ENCODE results near the gene RFX8. TPM values are rescaled to one million over a fixed set of nuclear protein-coding genes. Genes with fewer than 3 reads are reported as not detected.

The RFX8 gene
- total and polyA plus RNA-seq, 2 of the 8 experiments (the other 6 are each of a cell fraction or from before 2014, with no cell fraction given) = 0.60 to 0.97 TPM

- no peak overlapping the region for H3K4ac ChIP-seq (replicated peaks; ENCODE audit: insufficient read length, low read depth, low read length)
- no peaks in the 10 kb centered on the region for H3K79me1 ChIP-seq (ENCODE audit: low read depth, low read length)
- no peak overlapping the region for H4K91ac ChIP-seq (replicated peaks; ENCODE audit: insufficient read length, low read length)
- no peak overlapping the region; a peak in 2 of 7 replicates for H3K9ac ChIP-seq (replicated peaks in 1 of 4; ENCODE audit: extremely low read depth in 1 of 4, low read depth in 3 of 4, low read length in 3 of 4)
- no peaks in the 10 kb centered on the region for H3K27me3 ChIP-seq (replicated peaks in 1 of 4; ENCODE audit: control insufficient read depth in 3 of 4, extremely low read depth in 1 of 4, insufficient read depth in 3 of 4, low read length in 3 of 4)
- peak overlapping the region; percentile 81 for H2AFZ ChIP-seq (ENCODE audit: low read length)
- no peaks in the 10 kb centered on the region for H3K79me2 ChIP-seq (ENCODE audit: control insufficient read depth in 1 of 2, insufficient read depth in 2 of 2, low read length in 2 of 2)
- H3K23me2 ChIP-seq (ENCODE audit: low read depth, low read length) = no peaks in the 10 kb centered on the region
- no peaks in the 10 kb centered on the region for H4K20me1 ChIP-seq (replicated peaks in 1 of 2; ENCODE audit: control insufficient read depth in 1 of 2, insufficient read depth in 2 of 2, low read length in 2 of 2)
- no peak overlapping the region for H3K27ac ChIP-seq (ENCODE audit: low read depth, low read length)
- no peak overlapping the region for H3K56ac ChIP-seq (replicated peaks; ENCODE audit: insufficient read length, low read depth, low read length)
- no peak overlapping the region; a peak in 1 of 8 replicates for H3K4me3 ChIP-seq (ENCODE audit: extremely low read depth in 1 of 4, insufficient read depth in 2 of 4, low read depth in 3 of 4, low read length in 4 of 4)
- FAIRE-seq = no peak
- ChIA-PET POLR2A (ENCODE audit: partially characterized antibody) (interaction anchor here (0.7 kb wide), 1 partner anchor 261 kb away, joined by 3 read pairs; no protein-coding TSS in a partner anchor), CTCF (ENCODE audit: partially characterized antibody) (interaction anchor here (0.5 to 0.8 kb wide), 3 partner anchors 17 to 291 kb away, joined by 3 read pairs; no protein-coding TSS in a partner anchor)
- DNase-seq (ENCODE audit: low read depth in 1 of 2, low spot score in 2 of 2) = peak in 1 of 2 experiments; percentile 76
- no peak overlapping the region for H2BK20ac ChIP-seq (ENCODE audit: low read length)
- H3K23ac ChIP-seq (ENCODE audit: insufficient read length) = no peak overlapping the region
- peaks cover 0 to 4% (median 1%) of the 10 kb centered on the region in 4 experiments; a peak in 3 of 7 replicates for H3K4me1 ChIP-seq (replicated peaks in 1 of 4; ENCODE audit: control insufficient read depth in 3 of 4, insufficient read depth in 4 of 4, low read length in 3 of 4)
- H3K18ac ChIP-seq (ENCODE audit: extremely low read depth, low read length) = peak overlapping the region; percentile 48
- no peaks in the 10 kb centered on the region for H3K36me3 ChIP-seq (ENCODE audit: control insufficient read depth in 2 of 4, insufficient read depth in 4 of 4, low read length in 3 of 4)
- H3K9me3 ChIP-seq (ENCODE audit: insufficient read depth in 2 of 2, low read depth in 1 of 2, low read length in 1 of 2) = no peaks in the 10 kb centered on the region
- H2BK15ac ChIP-seq (ENCODE audit: low read length) = no peak overlapping the region
- H4K5ac ChIP-seq (ENCODE audit: insufficient read length, low read depth, low read length) = no peak overlapping the region
- H3K14ac ChIP-seq (ENCODE audit: insufficient read length) = no peak overlapping the region
- peak overlapping the region; percentile 69 for H2BK120ac ChIP-seq (replicated peaks; ENCODE audit: low read depth, low read length)
- peak overlapping the region; percentile 63 for H4K8ac ChIP-seq (ENCODE audit: extremely low read depth, insufficient read depth, low read length)
- H2AK5ac ChIP-seq (ENCODE audit: low read depth, low read length) = no peak overlapping the region
- 0 out of 2 replicates have a peak overlapping the region, but pooled peaks have one; percentile 2 for H2BK12ac ChIP-seq (ENCODE audit: low read depth, low read length)
- no peak for TF ChIP-seq RBBP5 (IDR thresholded peaks at IDR 0.05; ENCODE audit: borderline replicate concordance, low read depth, low read length)
- no peak for TF ChIP-seq SIRT6 (IDR thresholded peaks at IDR 0.05; ENCODE audit: low read length)
- no peak for TF ChIP-seq RXRA (IDR thresholded peaks at IDR 0.05; ENCODE audit: insufficient read depth, low read depth, low read length)
- TF ChIP-seq JUND (IDR thresholded peaks at IDR 0.05; ENCODE audit: low read length) = no peak
- TF ChIP-seq YY1 (IDR thresholded peaks at IDR 0.05; ENCODE audit: low read depth, low read length) = 0 out of 2 replicates have a peak, but pooled peaks have one; percentile 14
- TF ChIP-seq TAF1 (IDR thresholded peaks at IDR 0.05; ENCODE audit: low read depth, low read length) = 0 out of 2 replicates have a peak, but pooled peaks have one; percentile 45
- TF ChIP-seq MAX (IDR thresholded peaks at IDR 0.05) = peak; percentile 64
- TF ChIP-seq TEAD4 (IDR thresholded peaks at IDR 0.05; ENCODE audit: low read depth, low read length) = peak; percentile 68
- no peak for TF ChIP-seq TBP (IDR thresholded peaks at IDR 0.05; ENCODE audit: low read depth, low read length)
- 0 out of 2 replicates have a peak, but pooled peaks have one; percentile 4 for TF ChIP-seq MAFK (IDR thresholded peaks at IDR 0.05; ENCODE audit: low read depth, low read length)
- peak in 1 of 2 experiments; percentile 29; a peak in 1 of 4 replicates for TF ChIP-seq RAD21 (IDR thresholded peaks at IDR 0.05 in 1 of 2, conservative IDR thresholded peaks at IDR 0.05 in 1 of 2; ENCODE audit: low read depth in 2 of 2, low read length in 2 of 2)
- no peak overlapping the region for H2BK5ac ChIP-seq (ENCODE audit: low read depth, low read length)
- peak overlapping the region; percentile 49 to 51; a peak in 3 of 4 replicates for H3K4me2 ChIP-seq (ENCODE audit: insufficient read depth in 1 of 2, low read depth in 2 of 2, low read length in 2 of 2)
- WGBS, 2 experiments (ENCODE audit: extremely low coverage in 1 of 2, insufficient coverage in 1 of 2, insufficient read length in 1 of 2, insufficient replicate concordance in 2 of 2, low coverage in 1 of 2, low lambda C conversion rate in 2 of 2, missing lambda C conversion rate in 1 of 2) = 46% methylated on average over 24 of the region's 24 CpGs; no CpG with 5 or more reads in 1 of the 2 experiments
Observed at GRCh38 chr2:101435001-101435862, 39.7 kb downstream of the RFX8 start.

All from H1 (cell line).